HT-29 (cell line): ENCODE measurements around the gene TUBB8B. TPM values are rescaled to one million over a fixed set of nuclear protein-coding genes. Genes with fewer than 3 reads are reported as not detected.
"Not testable (repeated sequence)": the region's sequence is repeated elsewhere in the genome, so short reads cannot be mapped to it uniquely, and the experiment has no call there.

Experiments used
- DNase-seq: peaks from one replicate; pipeline ENCODE4 v3.0.0-alpha.2; 2015; ENCODE audit warnings: low spot score
- small RNA-seq: library from RNA; depleted of rRNA; stranded (forward); fragments of <200 nt; gene quantifications from one replicate; pipeline ENCODE3, GENCODE V24; 2014
- total RNA-seq: library from RNA; depleted of rRNA; stranded (reverse); fragments of >200 nt; shearing (Covaris generic); gene quantifications from 2 replicates; pipeline ENCODE4 v1.2.3, GENCODE V29; 2014; rRNA removed

Gene TUBB8B
- total RNA-seq, 1 experiment from 2014 or later, result not detected

GRCh38 chr18:12773-13172 is 36.6 kb downstream of the TUBB8B start:
- DNase-seq, result not testable (repeated sequence)

DNA sequence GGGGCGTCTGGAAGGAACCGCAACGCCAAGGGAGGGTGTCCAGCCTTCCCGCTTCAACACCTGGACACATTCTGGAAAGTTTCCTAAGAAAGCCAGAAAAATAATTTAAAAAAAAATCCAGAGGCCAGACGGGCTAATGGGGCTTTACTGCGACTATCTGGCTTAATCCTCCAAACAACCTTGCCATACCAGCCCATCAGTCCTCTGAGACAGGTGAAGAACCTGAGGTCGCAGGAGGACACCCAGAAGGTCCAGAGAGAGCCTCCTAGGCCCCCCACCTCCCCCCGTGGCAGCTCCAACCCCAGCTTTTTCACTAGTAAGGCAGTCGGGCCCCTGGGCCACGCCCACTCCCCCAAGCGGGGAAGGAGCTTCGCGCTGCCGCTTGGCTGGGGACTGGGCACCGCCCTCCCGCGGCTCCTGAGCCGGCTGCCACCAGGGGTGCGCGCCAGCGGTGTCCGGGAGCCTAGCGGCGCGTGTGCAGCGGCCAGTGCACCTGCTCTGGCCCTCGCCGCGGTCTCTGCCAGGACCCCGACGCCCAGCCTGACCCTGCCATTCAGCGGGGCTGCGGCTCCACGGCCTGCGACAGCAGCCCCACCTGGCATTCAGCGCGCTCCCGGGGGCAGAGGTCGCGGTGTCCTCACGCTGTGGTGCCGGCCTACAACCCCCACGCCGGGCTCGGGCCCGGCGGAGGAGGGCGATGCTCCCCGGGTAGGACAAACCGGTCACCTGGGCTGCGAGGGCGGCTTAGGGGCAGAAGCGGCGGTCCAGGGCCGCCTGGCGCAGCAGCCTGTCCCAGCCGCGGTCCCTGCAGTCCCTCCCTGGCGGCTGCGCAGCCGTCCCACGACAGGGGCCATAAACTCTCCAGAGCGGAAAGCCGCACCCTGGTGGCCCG is 37.8 kb downstream of the TUBB8B start:
- DNase-seq, result not testable (repeated sequence)

- DNase-seq, result not testable (repeated sequence)
Measured at GRCh38 chr18:10624-11184, 38.7 kb downstream of the TUBB8B start.

DNA sequence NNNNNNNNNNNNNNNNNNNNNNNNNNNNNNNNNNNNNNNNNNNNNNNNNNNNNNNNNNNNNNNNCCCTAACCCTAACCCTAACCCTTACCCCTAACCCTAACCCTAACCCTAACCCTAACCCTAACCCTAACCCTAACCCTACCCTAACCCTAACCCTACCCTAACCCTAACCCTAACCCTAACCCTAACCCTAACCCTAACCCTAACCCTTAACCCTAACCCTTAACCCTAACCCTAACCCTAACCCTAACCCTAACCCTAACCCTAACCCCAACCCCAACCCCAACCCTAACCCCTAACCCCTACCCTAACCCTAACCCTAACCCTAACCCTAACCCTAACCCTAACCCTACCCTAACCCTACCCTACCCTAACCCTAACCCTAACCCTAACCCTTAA is 39.5 kb downstream of the TUBB8B start:
- not testable (repeated sequence) for DNase-seq

Small RNA genes lying within 50 kb of the gene (small RNA-seq; reads per million reads assigned to genes)
- not detected for gene AP001005.2

Other genes starting within 250 kb of the TUBB8B start
- 12.3 and 13.6 TPM in 2 replicates for gene USP14, start 108.9 kb upstream of the TUBB8B start, total RNA-seq
- gene THOC1, start 218.4 kb upstream of the TUBB8B start, total RNA-seq, result 30.2 and 40.6 TPM in 2 replicates